Glutamatergic neuron (in vitro differentiated cells): ENCODE results near the gene DLG2. TPM values are rescaled to one million over a fixed set of nuclear protein-coding genes. Genes with fewer than 3 reads are reported as not detected.

Experiments used
- DNase-seq: peaks from one replicate; pipeline ENCODE4 v3.0.0; 2022
- H3K27ac Mint-ChIP-seq: one replicate; pipeline ENCODE4 v1.8.0; 2020; ENCODE audit warnings: mild to moderate bottlenecking, mixed read lengths, inconsistent platforms; ENCODE audit not compliant: unreplicated experiment
- H3K27me3 Mint-ChIP-seq: one replicate; pipeline ENCODE4 v1.8.0; 2020; ENCODE audit warnings: mild to moderate bottlenecking, moderate library complexity, mixed read lengths, inconsistent platforms; ENCODE audit not compliant: unreplicated experiment
- H3K36me3 Mint-ChIP-seq: one replicate; pipeline ENCODE4 v1.8.0; 2020; ENCODE audit warnings: mild to moderate bottlenecking, mixed read lengths, inconsistent platforms; ENCODE audit not compliant: unreplicated experiment
- H3K4me1 Mint-ChIP-seq: one replicate; pipeline ENCODE4 v1.8.0; 2020; ENCODE audit warnings: mild to moderate bottlenecking, low read depth, mixed read lengths, inconsistent platforms; ENCODE audit not compliant: unreplicated experiment
- H3K4me3 Mint-ChIP-seq: one replicate; pipeline ENCODE4 v1.8.0; 2020; ENCODE audit warnings: mild to moderate bottlenecking, mixed read lengths, inconsistent platforms; ENCODE audit not compliant: unreplicated experiment
- H3K9me3 Mint-ChIP-seq: one replicate; pipeline ENCODE4 v1.8.0; 2020; ENCODE audit warnings: mild to moderate bottlenecking, moderate library complexity, mixed read lengths, inconsistent platforms; ENCODE audit not compliant: unreplicated experiment
- total RNA-seq: library from RNA; stranded (reverse); fragmentation: NEBNext Ultra II Directional; extraction: Animal tissue kit (Norgen Biotek cat#: 25700); gene quantifications from one replicate; pipeline ENCODE4 v1.2.1, GENCODE V29; 2021; ENCODE audit not compliant: unreplicated experiment
- TF ChIP-seq, protein P1 (sequence below): fragments of 200-600 bp; sonication (generic); IDR thresholded peaks from one replicate; pipeline ENCODE4 v1.5.0; 2021; ENCODE audit not compliant: partially characterized antibody, unreplicated experiment

The DLG2 gene
- total RNA-seq, 1 donor from 2014 or later = 2.9 TPM

DNA sequence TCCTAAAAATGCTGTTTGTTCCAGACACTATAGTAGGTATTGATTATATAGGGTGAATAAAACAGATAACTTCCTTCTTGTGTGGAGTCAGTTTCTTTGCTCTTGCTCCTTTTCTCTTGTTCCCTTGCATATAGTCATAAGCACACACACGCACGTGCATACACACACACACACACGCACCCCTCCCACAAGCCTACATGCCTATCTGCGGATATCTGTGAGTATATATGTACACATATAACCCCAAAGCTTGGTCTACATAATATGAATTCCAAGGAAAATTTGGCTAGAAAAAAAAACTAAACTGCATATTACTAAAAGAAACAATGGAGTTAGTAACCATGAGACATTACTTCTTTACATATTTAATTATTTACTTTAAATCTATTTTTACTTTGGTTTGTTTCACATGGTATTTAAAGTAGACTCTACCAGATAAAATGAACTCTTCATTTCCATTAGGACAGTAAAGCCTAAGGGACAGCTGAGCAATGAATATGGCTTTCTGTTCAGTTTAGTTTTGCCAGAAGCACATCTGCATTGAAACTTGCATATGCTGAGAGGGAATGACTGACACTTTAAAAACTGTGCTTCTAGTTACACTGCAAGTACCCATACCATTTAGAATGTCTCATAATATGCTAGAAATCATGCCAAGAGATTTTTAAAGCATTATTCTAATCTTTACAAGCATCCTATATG lies 676.4 kb downstream of the DLG2 start:
- Mint-ChIP-seq H3K27ac (no peak overlapping the region), H3K4me1 (peaks cover 2% of the 10 kb centered on the region), H3K36me3 (no peaks in the 10 kb centered on the region), H3K4me3 (no peak overlapping the region), H3K27me3 (no peaks in the 10 kb centered on the region), H3K9me3 (peaks cover 2% of the 10 kb centered on the region)
- DNase-seq = no peak
- TF ChIP-seq, protein P1, sequence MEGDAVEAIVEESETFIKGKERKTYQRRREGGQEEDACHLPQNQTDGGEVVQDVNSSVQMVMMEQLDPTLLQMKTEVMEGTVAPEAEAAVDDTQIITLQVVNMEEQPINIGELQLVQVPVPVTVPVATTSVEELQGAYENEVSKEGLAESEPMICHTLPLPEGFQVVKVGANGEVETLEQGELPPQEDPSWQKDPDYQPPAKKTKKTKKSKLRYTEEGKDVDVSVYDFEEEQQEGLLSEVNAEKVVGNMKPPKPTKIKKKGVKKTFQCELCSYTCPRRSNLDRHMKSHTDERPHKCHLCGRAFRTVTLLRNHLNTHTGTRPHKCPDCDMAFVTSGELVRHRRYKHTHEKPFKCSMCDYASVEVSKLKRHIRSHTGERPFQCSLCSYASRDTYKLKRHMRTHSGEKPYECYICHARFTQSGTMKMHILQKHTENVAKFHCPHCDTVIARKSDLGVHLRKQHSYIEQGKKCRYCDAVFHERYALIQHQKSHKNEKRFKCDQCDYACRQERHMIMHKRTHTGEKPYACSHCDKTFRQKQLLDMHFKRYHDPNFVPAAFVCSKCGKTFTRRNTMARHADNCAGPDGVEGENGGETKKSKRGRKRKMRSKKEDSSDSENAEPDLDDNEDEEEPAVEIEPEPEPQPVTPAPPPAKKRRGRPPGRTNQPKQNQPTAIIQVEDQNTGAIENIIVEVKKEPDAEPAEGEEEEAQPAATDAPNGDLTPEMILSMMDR = no peak

DNA sequence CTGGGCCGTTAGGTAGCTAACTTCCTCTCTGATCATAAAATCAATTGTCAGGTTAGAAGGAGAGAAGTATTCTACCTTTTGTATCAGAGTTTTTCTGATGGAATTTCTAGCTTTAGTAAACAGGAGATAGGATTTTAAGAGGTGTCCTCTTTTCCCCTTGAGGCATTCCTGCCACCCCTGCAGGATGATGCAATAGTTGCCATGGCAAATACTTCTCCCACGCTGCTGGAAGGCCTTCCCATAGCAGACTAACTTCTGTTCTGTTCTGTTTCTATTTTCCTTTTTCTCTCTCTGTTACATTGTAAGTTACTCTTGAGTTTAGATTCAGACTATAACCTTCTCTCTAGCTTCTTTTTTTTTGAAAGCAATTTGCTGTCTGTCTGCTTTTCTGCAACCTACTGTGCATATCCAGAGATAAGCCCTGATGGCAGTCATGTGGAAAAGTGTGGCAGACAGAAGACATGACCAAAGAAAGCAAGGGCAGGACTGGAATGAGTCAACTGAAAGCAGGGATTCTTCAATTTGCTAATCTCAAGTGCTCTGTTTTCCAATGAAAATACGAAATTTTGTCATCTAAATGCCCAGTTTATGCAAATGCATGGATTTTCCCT lies 679.1 kb downstream of the DLG2 start:
- Mint-ChIP-seq H3K4me3 (no peak overlapping the region), H3K4me1 (peaks cover 2% of the 10 kb centered on the region), H3K9me3 (peaks cover 4% of the 10 kb centered on the region), H3K27me3 (no peaks in the 10 kb centered on the region), H3K36me3 (peaks cover 8% of the 10 kb centered on the region), H3K27ac (no peak overlapping the region)
- TF ChIP-seq, protein P1 = no peak
- DNase-seq = no peak

DNA sequence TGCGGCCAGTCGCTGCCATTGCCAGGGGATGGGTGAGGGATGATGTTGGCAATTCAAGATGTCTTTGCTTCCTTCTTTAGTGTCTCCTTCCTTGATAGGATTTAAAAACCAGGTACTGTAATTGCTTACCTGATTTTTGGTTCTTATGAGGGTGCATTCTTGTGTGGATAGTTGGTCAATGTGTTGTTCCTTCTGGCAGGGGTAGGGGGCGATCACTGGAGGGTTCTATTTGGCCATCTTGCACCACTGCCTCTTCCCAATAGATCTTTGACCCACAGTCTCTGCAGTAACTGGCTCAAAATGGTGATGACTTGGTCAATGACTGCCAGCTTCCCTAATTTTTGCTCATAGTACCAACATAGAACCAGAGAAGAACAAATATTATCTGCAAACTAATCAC lies 680.1 kb downstream of the DLG2 start:
- DNase-seq = no peak
- Mint-ChIP-seq H3K4me1 (peaks cover 2% of the 10 kb centered on the region), H3K27ac (no peak overlapping the region), H3K4me3 (no peak overlapping the region), H3K9me3 (peaks cover 4% of the 10 kb centered on the region), H3K36me3 (peaks cover 8% of the 10 kb centered on the region), H3K27me3 (no peaks in the 10 kb centered on the region)
- TF ChIP-seq, protein P1 = no peak

DNA sequence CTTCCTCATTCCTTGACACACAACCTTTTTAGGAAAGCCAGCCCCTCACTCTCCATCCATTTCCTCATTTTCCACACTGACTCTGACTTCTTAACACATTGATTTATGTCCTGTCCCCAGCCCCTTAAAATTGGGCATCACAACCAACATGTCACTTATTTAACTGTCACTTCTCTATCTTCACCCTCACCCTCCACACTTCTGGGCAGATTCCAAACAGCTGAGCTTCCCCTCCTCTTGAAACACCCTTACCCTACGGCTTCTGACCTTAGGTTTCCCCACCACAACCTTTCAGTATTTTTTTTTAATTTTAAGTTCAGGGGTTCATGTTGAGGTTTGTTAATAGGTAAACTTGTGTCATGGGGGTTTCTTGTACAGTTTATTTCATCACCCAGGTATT lies 696.3 kb downstream of the DLG2 start:
- Mint-ChIP-seq H3K4me1 (no peaks in the 10 kb centered on the region), H3K27me3 (no peaks in the 10 kb centered on the region), H3K4me3 (no peak overlapping the region), H3K36me3 (no peaks in the 10 kb centered on the region), H3K9me3 (no peaks in the 10 kb centered on the region), H3K27ac (no peak overlapping the region)
- TF ChIP-seq, protein P1 = no peak
- DNase-seq = no peak

DNA sequence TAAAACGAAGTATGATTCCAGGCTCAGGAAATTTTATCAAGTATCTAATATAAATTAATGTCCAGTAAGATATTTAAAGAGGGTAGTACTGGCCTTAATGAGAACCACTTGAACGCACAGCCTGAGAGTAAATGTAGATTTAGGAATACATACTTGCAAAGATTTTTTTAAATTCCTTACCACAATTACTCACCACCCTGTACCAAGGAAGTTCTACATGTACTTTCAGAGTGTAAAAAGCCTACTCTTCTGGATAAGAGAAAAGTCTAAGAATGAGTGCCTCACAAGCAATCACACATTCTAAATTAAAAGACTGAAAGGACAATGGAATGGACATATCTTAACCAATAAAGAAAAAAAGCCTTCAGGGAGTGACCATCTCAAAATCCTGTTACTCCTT lies 697.4 kb downstream of the DLG2 start:
- H3K36me3 Mint-ChIP-seq = no peaks in the 10 kb centered on the region
- TF ChIP-seq, protein P1 = no peak
- H3K4me3 Mint-ChIP-seq = no peak overlapping the region
- no peaks in the 10 kb centered on the region for H3K9me3 Mint-ChIP-seq
- H3K27ac Mint-ChIP-seq = no peak overlapping the region
- no peaks in the 10 kb centered on the region for H3K27me3 Mint-ChIP-seq
- no peak for DNase-seq
- no peaks in the 10 kb centered on the region for H3K4me1 Mint-ChIP-seq
